ENCODE results near the gene YKT6.

GRCh38 chr7:44184206-44184872 lies 16.4 kb upstream of the YKT6 start:
- TF ChIP-seq, protein P1, sequence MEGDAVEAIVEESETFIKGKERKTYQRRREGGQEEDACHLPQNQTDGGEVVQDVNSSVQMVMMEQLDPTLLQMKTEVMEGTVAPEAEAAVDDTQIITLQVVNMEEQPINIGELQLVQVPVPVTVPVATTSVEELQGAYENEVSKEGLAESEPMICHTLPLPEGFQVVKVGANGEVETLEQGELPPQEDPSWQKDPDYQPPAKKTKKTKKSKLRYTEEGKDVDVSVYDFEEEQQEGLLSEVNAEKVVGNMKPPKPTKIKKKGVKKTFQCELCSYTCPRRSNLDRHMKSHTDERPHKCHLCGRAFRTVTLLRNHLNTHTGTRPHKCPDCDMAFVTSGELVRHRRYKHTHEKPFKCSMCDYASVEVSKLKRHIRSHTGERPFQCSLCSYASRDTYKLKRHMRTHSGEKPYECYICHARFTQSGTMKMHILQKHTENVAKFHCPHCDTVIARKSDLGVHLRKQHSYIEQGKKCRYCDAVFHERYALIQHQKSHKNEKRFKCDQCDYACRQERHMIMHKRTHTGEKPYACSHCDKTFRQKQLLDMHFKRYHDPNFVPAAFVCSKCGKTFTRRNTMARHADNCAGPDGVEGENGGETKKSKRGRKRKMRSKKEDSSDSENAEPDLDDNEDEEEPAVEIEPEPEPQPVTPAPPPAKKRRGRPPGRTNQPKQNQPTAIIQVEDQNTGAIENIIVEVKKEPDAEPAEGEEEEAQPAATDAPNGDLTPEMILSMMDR (IDR thresholded peaks at IDR 0.05; ENCODE audit: low read length) = no peak
- no peak for TF ChIP-seq EZH2 (optimal IDR thresholded peaks at IDR 0.05; ENCODE audit: low read depth, low read length)
- no peak for TF ChIP-seq EZH2phosphoT487 (IDR thresholded peaks at IDR 0.05; ENCODE audit: low read length)

All from MM.1S (cell line).